Natural killer cell (primary cell): ENCODE data around the gene ELMO3. TPM values are rescaled to one million over a fixed set of nuclear protein-coding genes. Genes with fewer than 3 reads are reported as not detected.

Experiments
- ATAC-seq, 3 donors: fragments of 150-1000 bp in 2 of 3; fragments of 200-7000 bp in 1 of 3; cut with Tn5 transposase; 1 replicate in 1 of 3; 2 replicates in 2 of 3; pipeline ENCODE4 v1.10.0; 2021; ENCODE audit warnings: mild to moderate bottlenecking in 2 of 3, moderate library complexity in 2 of 3
- DNase-seq, 2 donors: peaks; one replicate each; pipeline versions ENCODE4 v3.0.0 to v3.0.0-alpha.2; 2013 to 2021; ENCODE audit warnings: mixed read lengths in 1 of 2
- H3K27ac ChIP-seq: one replicate; pipeline ENCODE4 v1.5.1; 2013; ENCODE audit warnings: mild to moderate bottlenecking, low read length
- H3K27me3 ChIP-seq: one replicate; pipeline ENCODE4 v1.6.1; 2013; ENCODE audit warnings: low read length; ENCODE audit not compliant: control insufficient read depth, insufficient read depth
- H3K36me3 ChIP-seq: one replicate; pipeline ENCODE4 v1.6.1; 2013; ENCODE audit warnings: low read length; ENCODE audit not compliant: control insufficient read depth, insufficient read depth
- H3K4me1 ChIP-seq: one replicate; pipeline ENCODE4 v1.6.1; 2013; ENCODE audit warnings: low read length; ENCODE audit not compliant: control insufficient read depth, insufficient read depth
- H3K4me3 ChIP-seq: one replicate; pipeline ENCODE4 v1.5.1; 2013; ENCODE audit warnings: low read length
- H3K9me3 ChIP-seq: one replicate; pipeline ENCODE4 v1.6.1; 2013; ENCODE audit warnings: low read length; ENCODE audit not compliant: control insufficient read depth, insufficient read depth
- H3K27ac Mint-ChIP-seq, 2 donors: one replicate each; pipeline ENCODE4 v1.8.0; 2022; ENCODE audit warnings: mild to moderate bottlenecking in 2 of 2, mixed read lengths in 2 of 2, moderate library complexity in 1 of 2
- H3K27me3 Mint-ChIP-seq, 2 donors: one replicate each; pipeline ENCODE4 v1.8.0; 2022; ENCODE audit warnings: low read depth in 2 of 2, mixed read lengths in 2 of 2
- H3K36me3 Mint-ChIP-seq: one replicate; pipeline ENCODE4 v1.8.0; 2022; ENCODE audit warnings: mixed read lengths
- H3K4me1 Mint-ChIP-seq, 2 donors: one replicate each; pipeline ENCODE4 v1.8.0; 2022; ENCODE audit warnings: mixed read lengths in 2 of 2
- H3K4me3 Mint-ChIP-seq: one replicate; pipeline ENCODE4 v1.8.0; 2022; ENCODE audit warnings: mild to moderate bottlenecking, moderate library complexity, mixed read lengths
- H3K9me3 Mint-ChIP-seq, 2 donors: one replicate each; pipeline ENCODE4 v1.8.0; 2022; ENCODE audit warnings: mixed read lengths in 2 of 2
- WGBS: methylation state at CpG from one replicate; pipeline ENCODE4 v1.1.7; 2013; ENCODE audit warnings: missing lambda C conversion rate; ENCODE audit not compliant: insufficient coverage; 5-methylcytosine and 5-hydroxymethylcytosine counted together
- intact Hi-C: fragments of 100-400 bp; cut with micrococcal nuclease; formaldehyde crosslinking; loops from one replicate; pipeline ENCODE4 v1.14.2; 2022
- total RNA-seq, 4 donors: library from RNA; stranded (reverse); fragments of 120-200 nt in 1 of 4; gene quantifications; one replicate each; pipeline versions ENCODE4 v1.2.3 to v1.2.4, GENCODE V29; 2013 to 2022
- TF ChIP-seq, protein P1 (sequence below): fragments of 200-600 bp; IDR thresholded peaks from one replicate; pipeline ENCODE4 v1.8.0; 2022; ENCODE audit warnings: antibody characterized with exemption

The ELMO3 gene
- total RNA-seq, 3 donors from 2014 or later (not counting 1 experiment from before 2014, with no cell fraction given), result 1.9 to 3.3 (median 2.3) TPM

DNA sequence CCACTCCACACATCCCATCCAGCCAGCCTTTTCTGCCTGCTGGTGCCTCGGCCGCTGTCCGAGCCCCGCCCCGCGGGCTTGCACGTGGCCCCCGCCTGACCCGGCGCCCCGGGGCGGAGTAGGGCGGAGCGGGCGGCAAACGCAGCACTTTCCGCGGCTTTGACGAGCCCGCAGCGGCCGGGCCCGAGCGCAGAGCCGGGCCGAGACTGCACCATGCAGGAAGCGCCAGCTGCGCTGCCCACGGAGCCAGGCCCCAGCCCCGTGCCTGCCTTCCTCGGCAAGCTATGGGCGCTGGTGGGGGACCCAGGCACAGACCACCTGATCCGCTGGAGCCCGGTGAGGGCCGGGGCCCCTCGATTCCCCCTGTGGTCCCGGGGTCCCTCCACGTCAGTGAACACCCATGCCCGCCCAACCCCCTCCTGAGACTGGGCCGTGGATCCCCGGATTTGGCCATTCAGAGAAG lies 34.3 kb upstream of the ELMO3 start, which contains the start of gene HSF4:
TSS of gene HSF4 (plus strand) at position 147 of the 463 bp plus-strand sequence. CDS start at position 214, 67 bp downstream.
- ATAC-seq (no peak), DNase-seq (no peak)
- no peak within 1 kb of the TSS for H3K27ac ChIP-seq
- peaks cover 69% of the 10 kb centered on the region for H3K27me3 ChIP-seq
- Mint-ChIP-seq H3K9me3 (no peaks in the 10 kb centered on the region), H3K27ac (no peak within 1 kb of the TSS), H3K36me3 (no peaks in the 10 kb centered on the region), H3K4me1 (peaks cover 7 to 20% of the 10 kb centered on the region in 2 donors), H3K27me3 (peaks cover 16 to 49% of the 10 kb centered on the region in 2 donors), H3K4me3 (peak within 1 kb of the TSS; percentile 65)
- no peaks in the 10 kb centered on the region for H3K9me3 ChIP-seq
- no peaks in the 10 kb centered on the region for H3K36me3 ChIP-seq
- H3K4me1 ChIP-seq, result peaks cover 54% of the 10 kb centered on the region
- TF ChIP-seq, protein P1, sequence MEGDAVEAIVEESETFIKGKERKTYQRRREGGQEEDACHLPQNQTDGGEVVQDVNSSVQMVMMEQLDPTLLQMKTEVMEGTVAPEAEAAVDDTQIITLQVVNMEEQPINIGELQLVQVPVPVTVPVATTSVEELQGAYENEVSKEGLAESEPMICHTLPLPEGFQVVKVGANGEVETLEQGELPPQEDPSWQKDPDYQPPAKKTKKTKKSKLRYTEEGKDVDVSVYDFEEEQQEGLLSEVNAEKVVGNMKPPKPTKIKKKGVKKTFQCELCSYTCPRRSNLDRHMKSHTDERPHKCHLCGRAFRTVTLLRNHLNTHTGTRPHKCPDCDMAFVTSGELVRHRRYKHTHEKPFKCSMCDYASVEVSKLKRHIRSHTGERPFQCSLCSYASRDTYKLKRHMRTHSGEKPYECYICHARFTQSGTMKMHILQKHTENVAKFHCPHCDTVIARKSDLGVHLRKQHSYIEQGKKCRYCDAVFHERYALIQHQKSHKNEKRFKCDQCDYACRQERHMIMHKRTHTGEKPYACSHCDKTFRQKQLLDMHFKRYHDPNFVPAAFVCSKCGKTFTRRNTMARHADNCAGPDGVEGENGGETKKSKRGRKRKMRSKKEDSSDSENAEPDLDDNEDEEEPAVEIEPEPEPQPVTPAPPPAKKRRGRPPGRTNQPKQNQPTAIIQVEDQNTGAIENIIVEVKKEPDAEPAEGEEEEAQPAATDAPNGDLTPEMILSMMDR, result no peak
- no peak within 1 kb of the TSS for H3K4me3 ChIP-seq
- WGBS, result under 1% methylated on average over 40 of the region's 41 CpGs
- intact Hi-C loops, result no loop called here

DNA sequence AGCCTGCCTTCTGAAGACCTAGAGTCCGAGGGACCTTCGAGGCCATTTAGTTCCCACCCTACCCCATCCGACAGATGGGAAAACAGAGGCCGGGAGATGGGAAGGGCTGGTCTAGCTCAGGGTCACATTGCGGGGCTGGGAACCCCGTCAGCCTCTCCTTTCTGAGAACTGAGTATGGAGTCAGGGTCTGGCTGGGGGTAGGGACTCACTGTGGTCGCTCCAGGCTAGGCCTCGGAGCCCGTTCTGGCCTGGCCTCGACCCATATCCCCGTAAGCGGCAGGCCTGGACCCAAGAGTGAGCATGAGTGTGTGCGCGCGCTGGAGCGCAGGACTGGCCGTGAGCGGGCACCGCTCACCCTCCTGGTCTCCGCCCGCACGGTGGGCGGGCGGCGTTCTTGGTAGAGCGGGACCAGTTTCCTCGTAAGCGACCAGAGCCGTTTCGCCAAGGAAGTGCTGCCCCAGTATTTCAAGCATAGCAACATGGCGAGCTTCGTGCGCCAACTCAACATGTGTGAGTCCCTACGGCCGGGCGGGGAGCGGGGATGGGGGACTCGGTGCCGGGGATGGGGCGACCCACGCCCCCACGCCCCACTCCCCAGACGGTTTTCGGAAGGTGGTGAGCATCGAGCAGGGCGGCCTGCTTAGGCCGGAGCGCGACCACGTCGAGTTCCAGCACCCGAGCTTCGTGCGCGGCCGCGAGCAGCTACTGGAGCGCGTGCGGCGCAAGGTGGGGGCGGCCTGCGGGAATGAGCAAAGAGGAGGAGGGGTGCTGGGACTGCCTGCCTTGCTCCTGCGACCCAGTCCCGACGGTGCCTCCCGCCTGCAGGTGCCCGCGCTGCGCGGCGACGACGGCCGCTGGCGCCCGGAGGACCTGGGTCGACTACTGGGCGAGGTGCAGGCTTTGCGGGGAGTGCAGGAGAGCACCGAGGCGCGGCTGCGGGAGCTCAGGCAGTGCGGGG lies 33.5 kb upstream of the ELMO3 start:
- 9% methylated on average over 85 of the region's 85 CpGs for WGBS
- ATAC-seq (no peak), DNase-seq (no peak)
- TF ChIP-seq, protein P1, result no peak
- peak overlapping the region; percentile 65 for H3K4me3 Mint-ChIP-seq
- no peaks in the 10 kb centered on the region for H3K36me3 ChIP-seq
- peaks cover 13 to 27% of the 10 kb centered on the region in 2 donors for H3K4me1 Mint-ChIP-seq
- H3K27ac ChIP-seq, result no peak overlapping the region
- H3K27ac Mint-ChIP-seq, result no peak overlapping the region
- no peaks in the 10 kb centered on the region for H3K36me3 Mint-ChIP-seq
- H3K4me1 ChIP-seq, result peaks cover 57% of the 10 kb centered on the region
- H3K9me3 Mint-ChIP-seq, result no peaks in the 10 kb centered on the region
- peaks cover 73% of the 10 kb centered on the region for H3K27me3 ChIP-seq
- no peak overlapping the region for H3K4me3 ChIP-seq
- H3K27me3 Mint-ChIP-seq, result peaks cover 22 to 55% of the 10 kb centered on the region in 2 donors
- no peaks in the 10 kb centered on the region for H3K9me3 ChIP-seq
- intact Hi-C loops, result no loop called here

DNA sequence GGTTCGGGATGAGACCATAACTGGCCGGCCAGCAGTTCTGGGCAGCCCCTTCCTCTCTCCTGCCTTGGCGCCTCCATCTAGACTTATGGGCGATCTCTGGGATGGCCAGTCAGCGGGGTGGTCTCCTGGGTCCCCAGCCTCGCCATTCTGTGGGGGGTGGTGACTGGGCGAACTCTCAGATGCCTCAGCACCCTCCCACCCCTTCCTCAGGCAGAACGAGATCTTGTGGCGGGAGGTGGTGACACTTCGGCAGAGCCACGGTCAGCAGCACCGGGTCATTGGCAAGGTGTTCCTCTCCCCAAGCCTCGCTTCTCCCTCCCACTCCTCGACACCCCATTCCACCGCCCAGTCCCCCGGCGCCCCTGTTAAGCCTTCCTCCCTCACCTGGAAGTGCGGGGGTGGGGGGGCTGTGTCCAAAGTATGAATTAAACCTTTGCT lies 32.8 kb upstream of the ELMO3 start:
- Histone ChIP-seq H3K4me1 (peaks cover 56% of the 10 kb centered on the region), H3K9me3 (no peaks in the 10 kb centered on the region), H3K4me3 (no peak overlapping the region), H3K27me3 (peaks cover 77% of the 10 kb centered on the region), H3K27ac (no peak overlapping the region), H3K36me3 (no peaks in the 10 kb centered on the region)
- no peaks in the 10 kb centered on the region for H3K9me3 Mint-ChIP-seq
- intact Hi-C loops, result no loop called here
- H3K27me3 Mint-ChIP-seq, result peaks cover 27 to 58% of the 10 kb centered on the region in 2 donors
- TF ChIP-seq, protein P1, result no peak
- H3K27ac Mint-ChIP-seq, result no peak overlapping the region
- no peak overlapping the region for H3K4me3 Mint-ChIP-seq
- H3K36me3 Mint-ChIP-seq, result no peaks in the 10 kb centered on the region
- ATAC-seq (no peak), DNase-seq (no peak)
- H3K4me1 Mint-ChIP-seq, result peaks cover 11 to 28% of the 10 kb centered on the region in 2 donors
- WGBS, result 27% methylated on average over 17 of the region's 18 CpGs
